Stomach (tissue), 4 donors: ENCODE data around the gene TMEM134.

Source experiments
- EP300 ChIP-seq: sonication (generic); formaldehyde crosslinking; IDR thresholded peaks from one replicate; pipeline ENCODE4 v1.6.1; 2017; ENCODE audit warnings: antibody characterized with exemption
- POLR2A ChIP-seq, 4 donors: fragments of 450-650 bp; IDR thresholded peaks; one replicate each; pipeline ENCODE4 v1.6.1; 2016; ENCODE audit warnings: antibody characterized with exemption in 4 of 4, control low read depth in 2 of 4, mild to moderate bottlenecking in 1 of 4, moderate library complexity in 1 of 4
- POLR2AphosphoS5 ChIP-seq, 3 donors: sonication (generic); formaldehyde crosslinking; IDR thresholded peaks; one replicate each; pipeline ENCODE4 v1.6.1; 2016; ENCODE audit warnings: antibody characterized with exemption in 3 of 3
- TF ChIP-seq, protein P1 (sequence below), 7 experiments: fragments of 450-650 bp in 4 of 7; fragments of 200-600 bp in 3 of 7; sonication (generic) in 3 of 7; IDR thresholded peaks; one replicate each; pipeline ENCODE4 v1.5.1; 2016 to 2019; ENCODE audit warnings: antibody characterized with exemption in 7 of 7, control low read depth in 2 of 7, mild to moderate bottlenecking in 1 of 7

GRCh38 chr11:67502328-67502979 is 33.4 kb upstream of the TMEM134 start:
- TF ChIP-seq POLR2A (IDR thresholded peaks at IDR 0.05) (no peak), POLR2AphosphoS5 (IDR thresholded peaks at IDR 0.05) (no peak), EP300 (no peak)
- TF ChIP-seq, protein P1, sequence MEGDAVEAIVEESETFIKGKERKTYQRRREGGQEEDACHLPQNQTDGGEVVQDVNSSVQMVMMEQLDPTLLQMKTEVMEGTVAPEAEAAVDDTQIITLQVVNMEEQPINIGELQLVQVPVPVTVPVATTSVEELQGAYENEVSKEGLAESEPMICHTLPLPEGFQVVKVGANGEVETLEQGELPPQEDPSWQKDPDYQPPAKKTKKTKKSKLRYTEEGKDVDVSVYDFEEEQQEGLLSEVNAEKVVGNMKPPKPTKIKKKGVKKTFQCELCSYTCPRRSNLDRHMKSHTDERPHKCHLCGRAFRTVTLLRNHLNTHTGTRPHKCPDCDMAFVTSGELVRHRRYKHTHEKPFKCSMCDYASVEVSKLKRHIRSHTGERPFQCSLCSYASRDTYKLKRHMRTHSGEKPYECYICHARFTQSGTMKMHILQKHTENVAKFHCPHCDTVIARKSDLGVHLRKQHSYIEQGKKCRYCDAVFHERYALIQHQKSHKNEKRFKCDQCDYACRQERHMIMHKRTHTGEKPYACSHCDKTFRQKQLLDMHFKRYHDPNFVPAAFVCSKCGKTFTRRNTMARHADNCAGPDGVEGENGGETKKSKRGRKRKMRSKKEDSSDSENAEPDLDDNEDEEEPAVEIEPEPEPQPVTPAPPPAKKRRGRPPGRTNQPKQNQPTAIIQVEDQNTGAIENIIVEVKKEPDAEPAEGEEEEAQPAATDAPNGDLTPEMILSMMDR (IDR thresholded peaks at IDR 0.05): no peak
